NCI-H460 (cell line): ENCODE measurements around the gene VPS37D. TPM values are rescaled to one million over a fixed set of nuclear protein-coding genes. Genes with fewer than 3 reads are reported as not detected.
"Not testable (repeated sequence)": the region's sequence is repeated elsewhere in the genome, so short reads cannot be mapped to it uniquely, and the experiment has no call there.

Experiments used
- DNase-seq: peaks from one replicate; pipeline ENCODE4 v3.0.0-alpha.2; 2016; ENCODE audit warnings: low read depth; ENCODE audit errors: extremely low read depth
- total RNA-seq: library from RNA; depleted of rRNA; stranded (reverse); fragments of >200 nt; shearing (Covaris generic); gene quantifications from 2 replicates; pipeline ENCODE4 v1.2.3, GENCODE V29; 2014

Gene VPS37D
- total RNA-seq, 1 experiment from 2014 or later: 3.6 TPM

DNA sequence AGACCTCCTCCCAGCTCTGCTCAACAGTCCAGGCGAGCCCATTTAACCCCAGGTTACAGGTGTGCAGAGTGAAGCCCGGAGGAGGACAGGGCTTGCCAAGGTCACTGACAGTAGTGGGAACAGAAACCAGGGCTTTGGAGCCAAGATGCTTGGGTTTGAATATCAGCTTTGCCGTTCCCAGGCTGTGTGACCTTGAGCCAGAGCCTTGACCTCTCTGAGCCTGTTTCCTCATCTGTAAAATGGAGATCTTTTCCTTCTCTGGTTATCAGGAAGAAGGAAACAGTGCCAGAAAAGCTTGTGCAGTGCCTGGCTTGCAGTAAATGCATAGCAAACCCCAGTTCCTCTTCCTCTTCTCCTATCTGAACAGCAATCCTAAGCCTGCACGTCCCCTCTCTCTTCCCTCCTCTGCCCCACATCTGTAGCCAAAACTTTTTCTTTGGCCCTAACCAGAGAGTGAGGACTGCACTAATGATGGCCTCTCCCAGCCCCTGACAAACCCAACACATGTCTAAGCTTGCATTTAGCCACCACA lies 21.9 kb upstream of the VPS37D start:
- DNase-seq: no peak

DNA sequence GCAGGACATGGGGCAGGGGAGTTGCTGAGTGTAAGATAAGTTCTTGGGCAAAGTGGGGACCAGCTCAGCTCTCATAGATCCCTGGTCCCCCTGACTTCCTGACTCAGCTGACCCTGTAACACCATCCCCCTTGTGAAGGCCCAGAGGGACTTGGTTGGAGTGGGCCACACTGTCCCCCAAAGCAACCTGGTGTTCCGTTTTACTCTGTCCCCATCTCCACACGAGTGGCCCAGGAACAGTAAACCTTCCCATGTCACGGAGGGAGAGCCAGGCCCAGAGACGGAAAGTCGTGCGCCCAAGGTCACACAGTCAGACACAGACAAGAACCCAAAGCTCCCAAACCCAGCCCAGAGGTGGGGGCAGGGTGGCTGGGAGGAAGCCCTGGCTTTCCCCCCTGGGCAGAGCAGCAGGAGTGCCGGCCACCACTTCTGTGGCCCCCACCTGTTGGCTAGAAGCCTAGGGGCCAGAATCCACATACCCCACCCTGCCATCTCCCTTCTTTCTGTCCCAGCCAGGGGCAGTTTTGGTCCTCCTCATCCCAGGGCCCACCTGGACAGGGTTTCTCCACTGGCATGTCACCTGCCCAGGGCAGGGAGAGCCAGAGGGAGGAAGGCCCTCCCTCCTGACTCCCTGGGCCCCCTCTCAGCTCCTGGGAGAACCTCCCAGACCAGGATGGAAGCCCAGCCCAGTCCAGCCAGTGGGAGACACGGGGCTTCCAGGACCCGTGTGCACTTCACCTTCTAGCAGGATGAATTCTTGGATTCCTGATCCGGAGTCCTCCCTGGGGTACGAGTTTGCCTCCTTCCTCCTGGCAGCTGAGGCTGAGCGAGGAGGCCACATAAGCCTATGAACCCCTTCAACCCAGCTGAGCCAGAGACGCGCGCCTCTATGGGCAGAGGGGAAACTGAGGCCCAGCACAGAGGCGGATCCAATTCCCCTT lies 20.6 kb upstream of the VPS37D start:
- DNase-seq: no peak

DNA sequence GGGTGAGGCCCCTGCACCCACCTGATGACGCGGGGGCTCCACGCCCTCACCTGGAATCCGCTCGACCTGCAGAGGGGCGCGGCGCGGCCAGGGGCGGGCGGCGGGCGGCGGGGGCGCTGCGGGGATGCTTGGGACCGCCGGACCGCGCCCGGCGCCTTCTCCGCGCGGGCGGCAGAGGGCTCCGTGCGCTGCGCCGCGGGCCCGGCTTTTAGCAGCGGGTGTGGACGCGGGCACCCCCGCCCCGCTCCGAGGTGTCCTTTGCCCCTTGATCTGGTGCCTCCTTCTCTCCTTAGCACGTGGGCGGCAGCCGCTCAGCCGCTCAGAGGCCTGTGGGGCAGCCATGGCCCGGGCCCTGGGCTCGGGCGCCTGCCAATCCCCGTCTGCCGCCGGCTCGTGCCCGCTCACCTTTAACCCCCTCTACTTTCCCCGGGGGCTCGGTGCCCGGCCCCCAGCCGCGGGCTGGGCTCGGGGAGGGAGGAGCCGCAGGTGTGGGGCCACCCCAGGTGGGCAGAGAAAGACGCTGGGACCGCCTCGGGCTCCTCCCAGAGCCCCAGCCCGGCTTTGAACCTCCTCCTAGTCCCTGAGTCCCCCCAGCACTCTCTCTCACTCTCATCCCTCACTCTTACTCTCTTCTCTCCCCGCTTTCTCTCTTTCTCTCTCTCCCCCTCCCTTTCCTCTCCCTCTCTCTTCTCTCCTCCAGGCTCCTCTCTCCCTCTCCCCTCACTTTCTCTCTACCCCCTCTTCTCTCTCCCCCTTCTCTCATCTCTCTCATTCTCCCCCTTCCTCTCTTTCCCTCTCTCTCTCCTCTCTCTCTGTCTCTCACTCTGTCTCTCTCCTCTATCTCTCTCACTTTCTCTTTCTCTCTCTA lies 19.7 kb upstream of the VPS37D start:
- no peak for DNase-seq

DNA sequence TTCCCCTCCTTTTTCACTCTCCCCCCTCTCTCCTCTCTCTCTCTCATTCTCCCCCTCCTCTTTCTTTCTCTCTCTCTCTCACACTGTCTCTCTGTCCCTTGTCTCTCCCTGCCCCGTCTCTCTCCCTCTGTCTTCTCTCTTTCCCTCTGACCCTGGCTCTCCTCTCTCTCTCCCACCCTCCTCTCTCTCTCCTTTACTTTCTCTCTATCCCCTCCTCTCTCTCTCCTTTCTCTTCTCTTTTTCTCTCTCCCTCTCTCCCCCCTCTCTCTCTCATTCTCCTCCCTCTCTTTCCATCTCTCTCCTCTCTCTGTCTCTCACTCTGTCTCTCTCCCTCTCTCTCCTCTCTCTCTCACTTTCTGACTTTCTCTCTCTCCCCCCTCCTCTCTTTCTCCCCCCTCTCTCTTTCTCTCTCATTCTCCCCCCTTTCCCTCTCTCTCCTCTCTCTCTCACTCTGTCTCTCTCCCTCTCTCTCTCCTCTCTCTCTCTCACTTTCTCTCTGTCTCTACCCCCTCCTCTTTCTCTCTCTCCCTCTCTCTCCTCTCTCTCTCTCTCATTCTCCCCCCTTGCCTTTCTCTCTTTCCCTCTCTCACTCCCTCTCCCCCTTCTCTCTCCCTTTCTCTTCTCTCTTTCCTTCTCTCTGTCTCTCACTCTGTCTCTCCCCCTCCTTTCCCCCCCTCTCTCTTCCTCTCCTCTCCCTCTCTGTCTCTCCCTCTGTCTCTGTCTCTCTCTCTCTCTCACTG lies 18.9 kb upstream of the VPS37D start:
- DNase-seq: no peak

DNA sequence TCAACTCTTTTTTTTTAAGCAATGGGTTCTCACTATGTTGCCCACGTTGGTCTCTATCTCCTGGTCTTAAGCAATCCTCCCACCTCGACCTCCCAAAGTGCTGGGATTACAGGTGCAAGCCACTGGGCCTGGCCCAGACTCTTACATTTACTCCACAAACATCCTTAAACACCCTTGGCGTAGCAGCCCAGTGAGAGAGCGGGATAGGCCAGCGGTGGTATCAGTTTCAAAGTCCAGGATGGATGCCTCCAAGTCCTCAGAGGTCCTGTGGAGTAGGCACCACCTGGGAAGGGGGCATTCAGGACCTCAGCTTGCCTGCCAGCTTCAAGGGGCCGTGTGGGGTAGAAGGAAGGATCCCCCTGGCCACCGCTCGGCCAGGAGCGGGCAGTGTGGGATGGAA lies 18.1 kb upstream of the VPS37D start:
- DNase-seq: no peak

DNA sequence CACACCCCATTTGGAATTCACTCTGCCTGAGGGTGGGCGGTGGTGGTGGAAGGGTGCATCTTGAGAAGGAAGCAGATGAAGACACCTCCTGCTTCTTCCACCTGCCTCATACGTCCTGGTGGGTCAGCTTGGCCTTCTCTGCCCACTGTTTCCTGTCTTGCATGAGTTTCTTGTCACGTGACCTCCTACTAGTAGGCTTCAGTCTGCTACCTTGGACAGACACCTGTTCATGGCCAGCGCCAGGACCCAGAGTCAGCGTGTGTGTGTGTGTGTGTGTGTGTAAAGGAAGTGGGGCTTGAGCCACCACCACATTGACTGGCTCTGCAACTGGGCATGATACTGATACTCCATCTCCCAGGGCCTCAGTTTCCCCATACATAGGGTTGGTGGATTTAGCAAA lies 17.1 kb upstream of the VPS37D start:
- DNase-seq: no peak

DNA sequence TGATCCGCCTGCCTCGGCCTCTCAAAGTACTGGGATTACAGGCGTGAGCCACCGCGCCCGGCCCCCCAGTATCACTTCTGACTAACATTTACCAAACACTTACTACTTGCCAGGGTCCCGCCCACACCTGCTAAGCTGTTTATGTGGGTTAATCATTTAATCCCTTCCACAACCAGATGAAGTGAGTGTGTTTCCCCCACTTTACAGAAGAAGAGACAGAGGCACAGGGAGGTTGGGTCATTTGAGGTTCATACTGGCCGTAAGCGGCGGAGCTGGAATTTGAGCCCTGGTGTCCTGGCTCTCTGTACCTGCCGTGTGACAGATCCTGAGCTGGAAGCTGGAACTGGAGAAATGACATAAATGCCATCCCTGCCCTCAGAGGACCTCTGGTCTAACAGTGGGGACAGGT lies 15.1 kb upstream of the VPS37D start:
- DNase-seq: no peak

DNA sequence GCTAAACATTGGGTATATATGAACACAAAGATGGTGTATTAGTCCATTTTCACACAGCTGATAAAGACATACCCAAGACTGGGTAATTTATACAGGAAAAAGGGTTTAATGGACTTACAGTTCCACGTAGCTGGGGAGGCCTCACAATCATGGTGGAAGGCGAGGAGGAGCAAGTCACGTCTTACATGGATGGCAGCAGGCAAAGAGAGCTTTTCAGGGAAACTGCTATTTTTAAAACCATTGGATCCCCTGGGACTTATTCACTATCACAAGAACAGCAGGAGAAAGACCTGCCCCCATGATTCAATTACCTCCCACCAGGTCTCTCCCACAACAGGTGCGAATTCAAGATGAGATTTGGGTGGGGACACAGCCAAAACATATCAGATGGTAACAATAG lies 12.3 kb upstream of the VPS37D start:
- DNase-seq: not testable (repeated sequence)

DNA sequence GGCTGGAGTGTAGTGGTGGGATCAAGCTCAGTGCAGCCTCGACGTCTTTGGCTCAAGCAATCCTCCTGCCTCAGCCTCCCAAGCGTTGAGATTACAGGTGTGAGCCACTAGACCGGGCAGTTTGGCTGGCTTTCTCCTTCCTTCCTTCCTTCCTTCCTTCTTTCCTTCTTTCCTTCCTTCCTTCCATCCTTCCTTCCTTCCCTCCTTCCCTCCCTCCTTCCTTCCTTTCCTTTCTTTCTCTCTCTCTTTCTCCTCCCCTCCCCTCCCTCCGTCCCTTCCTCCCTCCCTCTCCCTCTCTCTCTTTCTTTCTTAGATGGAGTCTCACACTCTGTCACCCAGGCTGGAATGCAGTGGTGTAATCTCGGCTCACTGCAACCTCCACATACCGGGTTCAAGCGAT lies 7.6 kb upstream of the VPS37D start:
- no peak for DNase-seq

DNA sequence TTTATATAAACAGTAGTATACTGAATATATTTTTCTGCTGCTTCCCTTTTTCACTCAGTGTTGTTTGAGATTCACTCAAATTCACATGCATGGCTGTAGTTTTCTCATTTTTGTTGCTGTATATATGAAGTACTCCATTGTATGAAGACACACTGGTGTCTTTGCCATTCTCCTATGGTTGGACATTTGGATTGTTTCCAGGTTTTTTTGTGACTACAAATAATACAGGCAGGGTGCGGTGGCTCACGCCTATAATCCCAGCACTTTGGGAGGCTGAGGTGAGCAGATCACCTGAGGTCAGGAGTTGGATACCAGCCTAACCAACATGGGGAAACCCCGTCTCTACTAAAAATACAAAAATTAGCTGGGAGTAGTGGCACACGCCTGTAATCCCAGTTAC lies 7.0 kb upstream of the VPS37D start:
- DNase-seq: not testable (repeated sequence)

DNA sequence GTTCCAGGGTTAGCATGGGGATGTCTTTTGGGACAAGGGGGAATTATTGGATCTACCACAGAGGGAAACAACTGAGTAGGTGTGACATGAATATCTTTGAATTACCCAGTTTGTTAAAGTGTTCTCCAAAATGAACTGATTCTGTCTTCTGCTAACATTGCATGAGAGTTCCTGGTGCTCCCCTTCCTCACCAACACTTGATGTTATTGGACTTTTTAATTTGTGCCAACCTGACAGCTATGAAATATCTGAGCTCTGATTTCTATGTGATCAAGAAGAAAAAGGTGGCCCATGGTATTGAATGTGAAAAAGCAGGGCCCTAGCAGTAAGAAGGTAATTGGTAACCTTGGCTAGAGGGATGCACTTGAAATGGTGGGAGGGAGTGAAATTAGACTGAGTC lies 4.6 kb upstream of the VPS37D start:
- no peak for DNase-seq

DNA sequence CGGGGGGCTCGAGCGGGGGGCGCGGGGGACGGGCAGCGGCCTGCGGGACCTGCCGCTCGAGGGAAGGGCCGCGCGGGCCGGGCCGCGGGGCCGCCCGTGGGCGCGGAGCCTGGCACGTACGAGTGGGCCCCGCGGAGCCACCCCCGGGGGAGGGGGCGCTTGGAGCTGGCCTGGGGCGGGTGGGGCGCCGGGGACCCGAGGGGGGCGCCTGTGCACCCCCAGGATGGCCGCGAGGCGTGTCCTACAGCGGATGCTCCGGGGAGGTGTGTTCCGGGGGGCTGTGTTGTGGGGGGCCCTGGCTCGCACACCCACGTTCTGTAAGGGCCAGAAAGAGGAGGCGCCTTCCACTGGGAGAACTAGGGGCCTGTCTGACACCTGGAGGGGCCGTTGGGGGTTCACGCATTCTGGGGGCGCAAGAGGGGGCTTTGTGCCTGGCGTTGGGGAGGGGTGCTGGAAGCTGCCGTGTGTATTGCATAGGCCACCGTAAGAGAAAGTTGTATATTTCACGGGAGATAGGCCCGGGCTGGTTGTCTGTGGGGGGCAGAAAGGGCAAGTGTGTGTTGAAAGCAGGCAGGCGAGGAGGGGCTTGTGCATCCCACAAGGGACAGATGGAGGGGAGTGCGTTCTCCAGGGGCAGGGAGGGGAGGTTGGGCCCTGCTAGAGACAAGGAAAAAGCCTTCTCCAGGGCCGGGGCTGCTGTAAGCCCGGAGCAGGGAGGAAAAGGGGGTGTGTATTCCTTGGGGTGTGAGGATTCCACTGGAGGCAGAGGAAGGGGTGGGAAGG lies 663 bp downstream of the VPS37D start:
- no peak for DNase-seq

DNA sequence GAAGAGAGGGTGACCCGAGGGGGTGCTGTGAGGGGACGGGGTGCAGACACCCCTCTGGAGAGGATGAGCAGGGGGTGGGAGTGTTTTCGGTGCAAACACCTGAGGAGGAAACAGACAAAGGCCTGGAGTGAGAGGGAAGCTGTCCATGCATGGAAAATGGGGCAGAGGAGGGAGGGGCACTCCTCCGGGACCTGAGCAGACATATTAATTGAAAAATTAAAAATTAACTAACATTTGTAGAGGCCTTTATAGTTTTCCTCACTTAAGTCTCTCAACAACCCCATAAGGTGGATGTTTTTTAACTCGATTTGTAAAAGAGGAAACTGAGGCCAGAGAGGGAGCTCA lies 1.2 kb downstream of the VPS37D start:
- DNase-seq: no peak

DNA sequence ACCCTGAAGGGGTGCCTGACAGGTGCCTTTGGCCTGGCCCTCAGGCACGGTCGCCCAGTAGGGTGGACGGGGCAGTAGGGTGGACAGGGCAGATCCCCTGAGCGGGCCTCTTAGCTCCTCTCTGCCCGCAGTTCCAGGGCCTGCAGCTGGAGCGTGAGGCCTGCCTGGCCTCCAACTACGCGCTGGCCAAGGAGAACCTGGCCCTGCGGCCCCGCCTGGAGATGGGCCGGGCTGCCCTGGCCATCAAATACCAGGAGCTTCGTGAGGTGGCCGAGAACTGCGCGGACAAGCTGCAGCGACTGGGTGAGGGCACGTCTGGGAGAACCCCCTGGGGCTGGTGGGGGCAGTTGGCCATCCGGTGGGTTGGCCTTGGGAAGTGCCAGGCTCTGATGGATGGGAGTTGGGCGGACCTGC lies 1.7 kb downstream of the VPS37D start:
- no peak for DNase-seq

DNA sequence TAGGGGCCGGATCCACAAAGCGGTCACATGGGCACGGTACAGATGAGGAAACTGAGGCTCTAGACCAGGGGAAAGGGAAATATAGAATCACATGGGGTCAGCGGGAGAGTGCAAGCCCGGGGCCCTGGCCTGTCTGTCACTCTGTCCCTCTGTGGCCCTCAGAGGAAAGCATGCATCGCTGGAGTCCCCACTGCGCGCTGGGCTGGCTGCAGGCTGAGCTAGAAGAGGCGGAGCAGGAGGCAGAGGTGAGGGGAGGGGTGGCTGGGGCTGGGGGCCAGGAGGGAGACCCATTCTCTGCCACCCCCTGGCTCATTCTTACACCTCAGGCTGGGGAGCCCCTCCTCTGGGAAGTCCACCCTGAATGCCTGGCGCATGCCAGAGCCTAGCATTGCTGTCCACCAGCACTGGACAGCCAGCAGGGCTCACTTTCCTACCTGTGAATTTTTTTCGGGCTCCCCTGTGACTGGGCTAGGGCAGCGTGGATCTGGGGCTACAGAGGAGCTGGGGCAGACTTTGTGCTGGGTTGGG lies 2.3 kb downstream of the VPS37D start:
- DNase-seq: no peak

DNA sequence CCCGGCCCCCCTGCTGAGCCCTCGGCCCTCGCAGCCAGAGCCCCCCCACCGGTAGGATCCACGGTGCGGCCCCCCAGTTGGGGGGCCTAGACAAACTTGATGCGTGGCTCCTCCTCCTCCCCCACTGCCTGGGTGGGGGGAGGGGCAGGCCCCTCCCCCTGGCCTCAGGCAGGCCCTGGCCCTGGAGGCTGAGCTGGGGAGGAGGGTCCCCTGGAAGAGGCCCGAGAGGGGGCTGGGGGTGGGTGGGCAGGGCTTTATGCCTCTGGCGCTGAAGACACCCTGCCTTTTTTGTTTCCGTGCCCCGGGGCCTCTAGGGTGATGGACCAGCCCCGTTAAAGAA lies 3.7 kb downstream of the VPS37D start:
- DNase-seq: no peak

DNA sequence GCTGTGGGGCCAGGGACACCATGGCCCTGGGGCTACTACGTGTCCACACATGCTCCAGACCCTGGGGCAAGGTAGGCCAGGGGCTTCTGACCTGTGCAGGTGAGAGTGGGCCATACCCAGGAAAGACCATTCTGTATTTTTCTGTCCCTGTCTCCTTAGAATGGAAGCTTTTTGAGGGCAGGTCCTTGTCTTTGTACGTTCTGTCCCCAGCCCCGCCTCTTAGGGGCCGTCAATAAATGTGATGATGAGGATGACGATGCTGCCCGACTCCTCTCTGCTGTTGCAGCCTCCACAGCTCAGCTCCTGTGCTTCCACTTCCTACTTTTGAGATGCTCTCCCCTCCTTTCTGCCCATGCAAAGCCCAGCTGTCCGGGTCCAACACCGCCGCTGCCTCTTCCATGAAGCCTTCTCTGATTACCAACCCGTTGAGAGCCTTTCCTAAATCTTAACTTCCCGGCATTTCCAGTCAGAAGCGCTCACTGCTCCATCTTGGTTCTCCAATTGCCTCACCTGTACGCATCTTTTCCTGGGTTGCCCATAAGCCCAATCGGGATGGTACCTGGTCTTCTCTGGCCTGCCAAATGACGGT lies 4.3 kb downstream of the VPS37D start:
- no peak for DNase-seq

DNA sequence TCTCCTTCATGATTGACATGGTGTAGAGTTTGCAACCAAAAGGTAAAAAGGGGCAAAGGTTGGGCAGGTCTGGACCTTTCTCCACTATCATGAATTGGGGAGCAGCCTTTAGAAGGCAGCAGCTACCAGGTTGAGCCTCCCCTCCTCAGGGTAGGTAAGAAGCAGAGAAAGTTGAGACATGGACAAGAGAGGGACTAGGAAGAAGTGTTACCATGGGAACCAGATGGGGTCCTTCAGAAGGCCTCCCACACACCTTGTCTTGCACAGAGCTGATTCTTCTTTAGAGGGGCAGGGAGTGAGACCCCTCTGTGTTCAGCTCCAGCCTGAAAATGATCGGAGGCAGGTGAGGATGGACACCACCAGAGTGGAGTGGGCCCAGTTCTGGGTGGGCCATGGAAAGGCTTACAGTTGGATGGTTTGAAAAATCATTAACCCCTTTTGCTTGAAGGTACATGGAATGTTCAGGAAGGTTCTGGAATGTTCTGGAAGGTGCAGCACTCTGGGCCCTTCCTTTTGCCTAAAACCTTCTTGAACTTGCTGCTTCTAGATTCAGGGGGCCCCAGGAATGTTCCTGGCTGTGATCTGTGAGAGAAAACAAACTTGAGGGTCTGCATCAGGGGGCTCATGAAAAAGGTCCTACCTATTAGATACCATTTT lies 7.0 kb downstream of the VPS37D start:
- no peak for DNase-seq

DNA sequence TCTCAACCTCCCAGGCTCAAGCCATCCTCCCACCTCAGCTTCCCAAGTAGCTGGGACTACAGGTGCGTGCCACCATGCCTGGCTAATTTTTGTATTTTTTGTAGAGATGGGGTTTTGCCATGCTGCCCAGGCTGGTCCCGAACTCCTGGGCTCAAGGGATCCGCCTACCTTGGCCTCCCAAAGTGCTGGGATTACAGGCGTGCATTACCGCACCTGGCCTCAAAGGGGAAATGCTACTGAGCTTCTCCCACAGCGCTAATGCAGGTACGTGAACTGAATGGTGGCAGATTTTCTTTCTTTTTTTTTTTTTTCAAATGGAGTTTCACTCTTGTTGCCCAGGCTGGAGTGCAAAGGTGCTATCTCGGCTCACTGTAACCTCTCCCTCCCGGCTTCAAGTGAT lies 8.4 kb downstream of the VPS37D start:
- DNase-seq: not testable (repeated sequence)
